OCI-LY3 (cell line): ENCODE data around the gene PDZK1IP1.

Experiments
- EZH2phosphoT487 ChIP-seq: fragments of 200-600 bp; shearing (Covaris generic); IDR thresholded peaks from 2 replicates; pipeline ENCODE4 v1.6.1; 2018; ENCODE audit warnings: antibody characterized with exemption, mixed run types, low read depth
- TF ChIP-seq, protein P1 (sequence below): fragments of 200-600, 300-600 bp; sonication (generic); IDR thresholded peaks from 2 replicates; pipeline ENCODE4 v1.5.1; 2014; ENCODE audit warnings: antibody characterized with exemption, low read length, low read depth

GRCh38 chr1:47174656-47175020, 15.2 kb downstream of the PDZK1IP1 start:
- TF ChIP-seq, protein P1, sequence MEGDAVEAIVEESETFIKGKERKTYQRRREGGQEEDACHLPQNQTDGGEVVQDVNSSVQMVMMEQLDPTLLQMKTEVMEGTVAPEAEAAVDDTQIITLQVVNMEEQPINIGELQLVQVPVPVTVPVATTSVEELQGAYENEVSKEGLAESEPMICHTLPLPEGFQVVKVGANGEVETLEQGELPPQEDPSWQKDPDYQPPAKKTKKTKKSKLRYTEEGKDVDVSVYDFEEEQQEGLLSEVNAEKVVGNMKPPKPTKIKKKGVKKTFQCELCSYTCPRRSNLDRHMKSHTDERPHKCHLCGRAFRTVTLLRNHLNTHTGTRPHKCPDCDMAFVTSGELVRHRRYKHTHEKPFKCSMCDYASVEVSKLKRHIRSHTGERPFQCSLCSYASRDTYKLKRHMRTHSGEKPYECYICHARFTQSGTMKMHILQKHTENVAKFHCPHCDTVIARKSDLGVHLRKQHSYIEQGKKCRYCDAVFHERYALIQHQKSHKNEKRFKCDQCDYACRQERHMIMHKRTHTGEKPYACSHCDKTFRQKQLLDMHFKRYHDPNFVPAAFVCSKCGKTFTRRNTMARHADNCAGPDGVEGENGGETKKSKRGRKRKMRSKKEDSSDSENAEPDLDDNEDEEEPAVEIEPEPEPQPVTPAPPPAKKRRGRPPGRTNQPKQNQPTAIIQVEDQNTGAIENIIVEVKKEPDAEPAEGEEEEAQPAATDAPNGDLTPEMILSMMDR = no peak
- no peak for TF ChIP-seq EZH2phosphoT487
